ENCODE results near the gene TMEM272.

DNA sequence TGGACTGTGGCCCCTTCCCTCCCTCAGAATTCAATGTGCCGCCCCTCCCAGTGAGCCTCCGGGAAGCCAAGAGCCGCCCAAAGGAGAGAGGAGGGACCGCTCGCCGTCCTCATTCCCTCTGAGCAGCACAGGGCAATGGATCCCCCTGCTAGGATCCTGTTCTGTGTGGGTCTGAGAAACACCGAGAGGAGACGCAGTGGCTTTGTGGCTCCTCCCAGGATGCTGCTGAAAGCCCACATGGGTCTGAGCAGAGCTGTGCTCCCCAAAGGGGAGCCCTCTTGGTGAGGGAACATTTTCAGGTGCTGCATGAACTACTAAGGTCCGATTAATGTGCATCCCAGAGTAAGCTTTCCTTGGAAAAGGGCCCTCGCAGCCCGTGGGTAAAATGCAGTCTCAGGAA lies 71.5 kb downstream of the TMEM272 start:
- TF ChIP-seq, protein P1, sequence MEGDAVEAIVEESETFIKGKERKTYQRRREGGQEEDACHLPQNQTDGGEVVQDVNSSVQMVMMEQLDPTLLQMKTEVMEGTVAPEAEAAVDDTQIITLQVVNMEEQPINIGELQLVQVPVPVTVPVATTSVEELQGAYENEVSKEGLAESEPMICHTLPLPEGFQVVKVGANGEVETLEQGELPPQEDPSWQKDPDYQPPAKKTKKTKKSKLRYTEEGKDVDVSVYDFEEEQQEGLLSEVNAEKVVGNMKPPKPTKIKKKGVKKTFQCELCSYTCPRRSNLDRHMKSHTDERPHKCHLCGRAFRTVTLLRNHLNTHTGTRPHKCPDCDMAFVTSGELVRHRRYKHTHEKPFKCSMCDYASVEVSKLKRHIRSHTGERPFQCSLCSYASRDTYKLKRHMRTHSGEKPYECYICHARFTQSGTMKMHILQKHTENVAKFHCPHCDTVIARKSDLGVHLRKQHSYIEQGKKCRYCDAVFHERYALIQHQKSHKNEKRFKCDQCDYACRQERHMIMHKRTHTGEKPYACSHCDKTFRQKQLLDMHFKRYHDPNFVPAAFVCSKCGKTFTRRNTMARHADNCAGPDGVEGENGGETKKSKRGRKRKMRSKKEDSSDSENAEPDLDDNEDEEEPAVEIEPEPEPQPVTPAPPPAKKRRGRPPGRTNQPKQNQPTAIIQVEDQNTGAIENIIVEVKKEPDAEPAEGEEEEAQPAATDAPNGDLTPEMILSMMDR (conservative IDR thresholded peaks at IDR 0.05 in 1 of 2, IDR thresholded peaks at IDR 0.05 in 1 of 2; ENCODE audit: extremely low read depth in 1 of 2, insufficient read depth in 1 of 2, low read depth in 1 of 2, low read length in 2 of 2) = no peak
- no peak for TF ChIP-seq EZH2 (IDR thresholded peaks at IDR 0.05; ENCODE audit: borderline replicate concordance, low read length)

All from mammary epithelial cell (primary cell).